ENCODE results near the gene ALAS1.

DNA sequence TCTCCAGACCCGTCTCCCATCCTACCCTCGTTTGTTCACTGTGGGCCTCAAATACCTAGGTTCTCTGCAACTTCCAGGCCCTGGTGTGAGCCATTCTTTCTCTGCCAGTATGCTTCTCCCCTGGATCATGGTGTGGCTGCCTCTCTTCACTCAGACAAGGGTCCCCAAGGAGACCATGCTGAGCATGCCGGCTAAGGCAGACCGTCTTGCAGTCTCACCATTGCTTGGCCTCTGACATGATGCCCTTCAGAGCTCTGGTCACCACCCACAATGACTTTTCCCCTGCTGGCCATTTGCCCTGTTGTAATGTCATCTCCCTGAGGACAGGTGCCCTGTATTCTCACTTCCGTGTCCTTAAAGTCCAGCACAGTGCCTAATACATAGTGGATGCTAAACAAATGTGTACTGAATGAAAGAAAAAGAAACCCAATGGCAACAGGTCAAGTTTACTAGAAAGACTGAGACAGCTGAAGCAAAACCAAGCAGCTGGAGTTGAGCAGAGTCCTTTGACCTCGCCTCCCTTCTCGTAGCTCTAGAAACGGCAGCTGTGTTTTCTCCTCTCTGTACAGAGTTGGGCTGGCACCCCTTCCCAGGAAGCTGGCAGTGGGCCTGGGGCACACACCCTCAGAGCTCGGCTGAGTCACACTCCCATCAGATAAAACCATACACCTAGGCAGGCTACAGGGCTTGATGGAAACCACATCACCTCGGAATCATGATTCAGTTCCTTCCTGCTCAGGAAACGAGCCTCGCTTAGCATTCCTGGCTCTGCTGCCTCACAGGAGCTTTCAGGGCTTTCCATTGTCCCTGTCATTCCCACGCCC, 18.8 kb downstream of the ALAS1 start:
- TF ChIP-seq, protein P1, sequence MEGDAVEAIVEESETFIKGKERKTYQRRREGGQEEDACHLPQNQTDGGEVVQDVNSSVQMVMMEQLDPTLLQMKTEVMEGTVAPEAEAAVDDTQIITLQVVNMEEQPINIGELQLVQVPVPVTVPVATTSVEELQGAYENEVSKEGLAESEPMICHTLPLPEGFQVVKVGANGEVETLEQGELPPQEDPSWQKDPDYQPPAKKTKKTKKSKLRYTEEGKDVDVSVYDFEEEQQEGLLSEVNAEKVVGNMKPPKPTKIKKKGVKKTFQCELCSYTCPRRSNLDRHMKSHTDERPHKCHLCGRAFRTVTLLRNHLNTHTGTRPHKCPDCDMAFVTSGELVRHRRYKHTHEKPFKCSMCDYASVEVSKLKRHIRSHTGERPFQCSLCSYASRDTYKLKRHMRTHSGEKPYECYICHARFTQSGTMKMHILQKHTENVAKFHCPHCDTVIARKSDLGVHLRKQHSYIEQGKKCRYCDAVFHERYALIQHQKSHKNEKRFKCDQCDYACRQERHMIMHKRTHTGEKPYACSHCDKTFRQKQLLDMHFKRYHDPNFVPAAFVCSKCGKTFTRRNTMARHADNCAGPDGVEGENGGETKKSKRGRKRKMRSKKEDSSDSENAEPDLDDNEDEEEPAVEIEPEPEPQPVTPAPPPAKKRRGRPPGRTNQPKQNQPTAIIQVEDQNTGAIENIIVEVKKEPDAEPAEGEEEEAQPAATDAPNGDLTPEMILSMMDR (IDR thresholded peaks at IDR 0.05; ENCODE audit: low read depth, low read length): no peak
- TF ChIP-seq EZH2phosphoT487 (IDR thresholded peaks at IDR 0.05; ENCODE audit: low read depth): no peak
